ENCODE data around the gene ADAM22. TPM values are rescaled to one million over a fixed set of nuclear protein-coding genes. Genes with fewer than 3 reads are reported as not detected.
"Not testable (repeated sequence)": the region's sequence is repeated elsewhere in the genome, so short reads cannot be mapped to it uniquely, and the experiment has no call there.

ADAM22 gene
- total and polyA plus RNA-seq, 3 donors from 2014 or later, result 2.9 to 4.4 (median 4.4) TPM

GRCh38 chr7:88153378-88153777, 219.3 kb downstream of the ADAM22 start:
- Histone ChIP-seq H3K9me3 (no peaks in the 10 kb centered on the region), H3K4me1 (no peaks in the 10 kb centered on the region), H3K27ac (no peak overlapping the region), H3K4me3 (no peak overlapping the region), H3K36me3 (ENCODE audit: low read depth, missing control alignments) (no peaks in the 10 kb centered on the region), H3K27me3 (no peaks in the 10 kb centered on the region)
- TF ChIP-seq CTCF (IDR thresholded peaks at IDR 0.05), result no peak
- no peak for TF ChIP-seq POLR2A (IDR thresholded peaks at IDR 0.05)
- intact Hi-C loops (cut with DNase I; ENCODE audit: low total_unique reads), result no loop called here
- DNase-seq, result no peak

GRCh38 chr7:88155756-88156155, 221.7 kb downstream of the ADAM22 start:
- H3K36me3 ChIP-seq (ENCODE audit: low read depth, missing control alignments), result no peaks in the 10 kb centered on the region
- H3K27me3 ChIP-seq, result no peaks in the 10 kb centered on the region
- intact Hi-C loops (cut with DNase I; ENCODE audit: low total_unique reads), result no loop called here
- 82 to 89% methylated on average over 4 of the region's 4 CpGs for WGBS, 2 donors
- H3K4me3 ChIP-seq, result no peak overlapping the region
- no peak for DNase-seq
- H3K4me1 ChIP-seq, result no peaks in the 10 kb centered on the region
- H3K27ac ChIP-seq, result no peak overlapping the region
- no peaks in the 10 kb centered on the region for H3K9me3 ChIP-seq
- TF ChIP-seq POLR2A (IDR thresholded peaks at IDR 0.05), result no peak
- no peak for TF ChIP-seq CTCF (IDR thresholded peaks at IDR 0.05)

- TF ChIP-seq POLR2A (IDR thresholded peaks at IDR 0.05) (no peak), CTCF (IDR thresholded peaks at IDR 0.05) (no peak)
- Histone ChIP-seq H3K27ac (no peak overlapping the region), H3K4me1 (no peaks in the 10 kb centered on the region), H3K9me3 (no peaks in the 10 kb centered on the region), H3K4me3 (no peak overlapping the region), H3K36me3 (ENCODE audit: low read depth, missing control alignments) (no peaks in the 10 kb centered on the region), H3K27me3 (no peaks in the 10 kb centered on the region)
- intact Hi-C loops (cut with DNase I; ENCODE audit: low total_unique reads), result no loop called here
- DNase-seq, result no peak
- WGBS, 2 donors, result 61 to 65% methylated on average over 1 of the region's 1 CpG
Observed at GRCh38 chr7:88156356-88156755, 222.3 kb downstream of the ADAM22 start.

- H3K27ac ChIP-seq; H3K4me1 ChIP-seq; H3K4me3 ChIP-seq; H3K36me3 ChIP-seq (ENCODE audit: low read depth, missing control alignments); H3K27me3 ChIP-seq; DNase-seq; intact Hi-C loops (cut with DNase I; ENCODE audit: low total_unique reads); H3K9me3 ChIP-seq: not testable (repeated sequence)
- 92 to 94% methylated on average over 2 of the region's 2 CpGs for WGBS, 2 donors
Observed at GRCh38 chr7:88159741-88160140, 225.7 kb downstream of the ADAM22 start.

GRCh38 chr7:88165697-88166096, 231.6 kb downstream of the ADAM22 start:
- H3K36me3 ChIP-seq (ENCODE audit: low read depth, missing control alignments), result no peaks in the 10 kb centered on the region
- H3K27ac ChIP-seq, result no peak overlapping the region
- H3K4me1 ChIP-seq, result no peaks in the 10 kb centered on the region
- no peak overlapping the region for H3K4me3 ChIP-seq
- intact Hi-C loops (cut with DNase I; ENCODE audit: low total_unique reads), result no loop called here
- TF ChIP-seq CTCF (IDR thresholded peaks at IDR 0.05) (no peak), POLR2A (IDR thresholded peaks at IDR 0.05) (no peak)
- H3K27me3 ChIP-seq, result no peaks in the 10 kb centered on the region
- H3K9me3 ChIP-seq, result no peaks in the 10 kb centered on the region
- DNase-seq, result no peak
